ENCODE data around the gene BMS1.
A peak's percentile ranks its signal among the peaks of the same experiment; 100 is the strongest.

Gene BMS1

GRCh38 chr10:42744134-42744701, 38.4 kb upstream of the BMS1 start:
- no peak for DNase-seq (ENCODE audit: extremely low spot score)
- ChIA-PET CTCF (no interaction called here), POLR2A (no interaction called here)
- no peak for TF ChIP-seq SP1 (IDR thresholded peaks at IDR 0.05)
- no peak for TF ChIP-seq PKNOX1 (IDR thresholded peaks at IDR 0.05)
- TF ChIP-seq L3MBTL2 (conservative IDR thresholded peaks at IDR 0.05), result no peak
- no peak for TF ChIP-seq NFRKB (IDR thresholded peaks at IDR 0.05)
- TF ChIP-seq HDGF (IDR thresholded peaks at IDR 0.05; ENCODE audit: borderline replicate concordance), result no peak
- TF ChIP-seq ELF4 (IDR thresholded peaks at IDR 0.05), result no peak
- no peak for TF ChIP-seq FOXM1 (IDR thresholded peaks at IDR 0.05; ENCODE audit: borderline replicate concordance)
- TF ChIP-seq SUZ12 (IDR thresholded peaks at IDR 0.05), result no peak
- no peak for TF ChIP-seq LEF1 (IDR thresholded peaks at IDR 0.05; ENCODE audit: borderline replicate concordance)
- TF ChIP-seq ZNF384 (IDR thresholded peaks at IDR 0.05), result no peak
- TF ChIP-seq FOXK2 (IDR thresholded peaks at IDR 0.05), result no peak
- no peak for TF ChIP-seq ARNT (IDR thresholded peaks at IDR 0.05)
- no peak for TF ChIP-seq FOXA1 (IDR thresholded peaks at IDR 0.05)
- TF ChIP-seq CTBP1 (IDR thresholded peaks at IDR 0.05; ENCODE audit: borderline replicate concordance), result no peak
- TF ChIP-seq TARDBP (IDR thresholded peaks at IDR 0.05), result no peak
- TF ChIP-seq BHLHE40 (IDR thresholded peaks at IDR 0.05; ENCODE audit: borderline replicate concordance), result no peak

GRCh38 chr10:42753126-42753506, 29.5 kb upstream of the BMS1 start:
- CTCF ChIA-PET, result interaction anchor here (0.7 to 1.2 kb wide), 5 partner anchors 10 to 30 kb away, joined by 3 to 4 read pairs (median 3); partner anchors contain the start of gene BMS1
- POLR2A ChIA-PET, result interaction anchor here (1.7 kb wide), 1 partner anchor 30 kb away, joined by 10 read pairs; the partner anchor contains the start of gene BMS1
- TF ChIP-seq L3MBTL2 (conservative IDR thresholded peaks at IDR 0.05) (no peak), SP1 (IDR thresholded peaks at IDR 0.05) (no peak), FOXM1 (IDR thresholded peaks at IDR 0.05; ENCODE audit: borderline replicate concordance) (no peak), FOXK2 (IDR thresholded peaks at IDR 0.05) (no peak), SUZ12 (IDR thresholded peaks at IDR 0.05) (no peak), ZNF384 (IDR thresholded peaks at IDR 0.05) (no peak), NFRKB (IDR thresholded peaks at IDR 0.05) (no peak), CTBP1 (IDR thresholded peaks at IDR 0.05; ENCODE audit: borderline replicate concordance) (no peak), HDGF (IDR thresholded peaks at IDR 0.05; ENCODE audit: borderline replicate concordance) (no peak), ELF4 (IDR thresholded peaks at IDR 0.05) (no peak), ARNT (IDR thresholded peaks at IDR 0.05) (no peak), PKNOX1 (IDR thresholded peaks at IDR 0.05) (no peak), BHLHE40 (IDR thresholded peaks at IDR 0.05; ENCODE audit: borderline replicate concordance) (no peak), TARDBP (IDR thresholded peaks at IDR 0.05) (no peak), FOXA1 (IDR thresholded peaks at IDR 0.05) (no peak), LEF1 (IDR thresholded peaks at IDR 0.05; ENCODE audit: borderline replicate concordance) (no peak)
- DNase-seq (ENCODE audit: extremely low spot score), result peak; percentile 74

- ChIA-PET CTCF (interaction anchor here (0.6 to 1.2 kb wide), 5 partner anchors 9 to 404 kb away, joined by 3 to 4 read pairs (median 3); partner anchors contain the start of gene BMS1), POLR2A (interaction anchor here (1.7 kb wide), 1 partner anchor 29 kb away, joined by 10 read pairs; the partner anchor contains the start of gene BMS1)
- peak; percentile 18 for DNase-seq (ENCODE audit: extremely low spot score)
- TF ChIP-seq L3MBTL2 (conservative IDR thresholded peaks at IDR 0.05) (peak; percentile 82), ARNT (IDR thresholded peaks at IDR 0.05) (no peak)
These were observed 29.0 kb upstream of the BMS1 start for GRCh38 chr10:42753507-42754154.

- POLR2A ChIA-PET, result interaction anchor here (1.7 kb wide), 1 partner anchor 28 kb away, joined by 10 read pairs; the partner anchor contains the start of gene BMS1
- peak; percentile 39 for DNase-seq (ENCODE audit: extremely low spot score)
- CTCF ChIA-PET, result interaction anchor here (0.6 kb wide), 1 partner anchor 403 kb away, joined by 4 read pairs; no protein-coding TSS in a partner anchor
- TF ChIP-seq L3MBTL2 (conservative IDR thresholded peaks at IDR 0.05) (0 out of 2 replicates have a peak, but pooled peaks have one; percentile 11), SUZ12 (IDR thresholded peaks at IDR 0.05) (no peak)
These were observed 28.2 kb upstream of the BMS1 start for GRCh38 chr10:42754155-42755027.

GRCh38 chr10:42755028-42755451, 27.6 kb upstream of the BMS1 start:
- DNase-seq (ENCODE audit: extremely low spot score), result no peak
- TF ChIP-seq TARDBP (IDR thresholded peaks at IDR 0.05) (no peak), CTBP1 (IDR thresholded peaks at IDR 0.05; ENCODE audit: borderline replicate concordance) (no peak), ZNF384 (IDR thresholded peaks at IDR 0.05) (no peak), SP1 (IDR thresholded peaks at IDR 0.05) (no peak), FOXK2 (IDR thresholded peaks at IDR 0.05) (no peak), BHLHE40 (IDR thresholded peaks at IDR 0.05; ENCODE audit: borderline replicate concordance) (no peak), HDGF (IDR thresholded peaks at IDR 0.05; ENCODE audit: borderline replicate concordance) (no peak), ARNT (IDR thresholded peaks at IDR 0.05) (no peak), FOXM1 (IDR thresholded peaks at IDR 0.05; ENCODE audit: borderline replicate concordance) (no peak), L3MBTL2 (conservative IDR thresholded peaks at IDR 0.05) (no peak), PKNOX1 (IDR thresholded peaks at IDR 0.05) (no peak)
- ChIA-PET CTCF (no interaction called here), POLR2A (no interaction called here)

All from HEK293T (cell line).